HPDE6-E6E7 (cell line): Measurements from ENCODE around the gene AANAT.

ENCODE experiments used
- DNase-seq: peaks from one replicate; pipeline ENCODE4 v3.0.0; 2011; ENCODE audit warnings: missing footprints; ENCODE audit errors: extremely low spot score

Gene AANAT

DNA sequence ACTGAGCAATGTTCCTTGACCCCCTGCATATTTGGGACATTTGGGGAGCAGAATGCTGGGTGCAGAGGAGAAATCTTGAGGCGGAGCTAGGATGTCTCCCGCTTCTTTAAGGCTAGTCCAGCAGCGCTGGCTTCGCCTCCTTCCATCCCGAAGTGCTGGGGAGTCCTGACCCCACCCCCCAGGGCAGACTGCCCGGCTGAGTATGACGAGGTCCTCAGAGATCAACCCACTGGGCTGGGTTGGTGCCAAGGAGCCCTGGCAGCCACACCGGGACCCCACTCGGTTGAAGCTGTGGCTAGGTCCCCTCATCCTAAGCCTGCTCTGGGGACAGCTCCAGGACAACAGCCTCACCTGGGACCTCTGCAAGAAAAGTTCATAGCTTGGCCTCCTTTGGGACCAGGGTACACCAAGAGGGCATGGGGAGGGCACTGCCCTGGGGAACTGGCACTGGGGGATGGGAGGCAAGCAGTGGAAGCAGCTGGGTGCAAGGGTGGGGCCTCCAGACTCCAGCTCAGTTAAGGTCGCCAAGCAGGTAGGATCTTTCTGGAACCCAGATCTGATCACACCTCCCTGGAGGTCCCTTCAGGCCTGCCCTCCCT, 22.8 kb downstream of the AANAT start:
- DNase-seq, result no peak

DNA sequence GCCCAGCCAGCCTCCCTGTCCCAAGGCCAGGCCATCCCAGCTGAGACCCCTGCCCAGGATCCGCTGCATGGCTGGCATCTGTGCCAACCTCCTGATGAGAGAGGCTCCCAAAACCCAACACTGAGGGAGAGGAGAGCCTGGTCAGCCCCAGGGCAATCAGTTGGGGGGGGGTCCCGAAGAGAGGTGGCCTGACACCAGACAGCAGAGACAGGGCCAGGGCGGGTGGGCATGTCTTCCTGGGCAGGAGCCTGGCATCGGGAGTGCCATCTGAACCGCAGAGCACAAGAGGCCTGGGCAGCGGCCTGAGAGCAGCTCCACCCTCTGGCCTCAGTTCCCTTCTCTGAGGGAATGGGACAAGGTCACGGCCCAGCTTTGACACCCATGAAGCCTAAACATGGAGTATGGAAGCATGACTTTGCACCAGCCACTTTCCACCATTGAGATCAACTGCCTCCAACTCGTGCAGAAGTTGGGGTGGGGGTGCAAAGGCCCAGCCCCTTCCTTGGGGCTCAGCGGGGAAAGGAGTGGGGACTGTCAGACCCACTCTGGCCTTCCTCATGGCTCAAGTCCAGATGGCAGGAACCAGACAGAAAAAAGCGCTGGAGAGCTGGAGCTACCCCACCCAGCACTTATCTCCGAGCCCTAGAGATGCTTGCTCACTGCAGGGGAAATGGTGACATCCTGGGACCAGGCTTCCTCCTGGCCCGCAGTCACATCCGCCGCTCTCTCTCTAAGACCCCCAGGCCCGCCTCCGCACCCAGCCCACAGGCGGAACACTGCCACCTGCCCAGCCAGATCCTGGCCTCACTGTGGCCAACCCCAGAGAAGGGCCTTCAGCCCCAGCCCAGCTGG, 24.1 kb downstream of the AANAT start:
- DNase-seq, result no peak

DNA sequence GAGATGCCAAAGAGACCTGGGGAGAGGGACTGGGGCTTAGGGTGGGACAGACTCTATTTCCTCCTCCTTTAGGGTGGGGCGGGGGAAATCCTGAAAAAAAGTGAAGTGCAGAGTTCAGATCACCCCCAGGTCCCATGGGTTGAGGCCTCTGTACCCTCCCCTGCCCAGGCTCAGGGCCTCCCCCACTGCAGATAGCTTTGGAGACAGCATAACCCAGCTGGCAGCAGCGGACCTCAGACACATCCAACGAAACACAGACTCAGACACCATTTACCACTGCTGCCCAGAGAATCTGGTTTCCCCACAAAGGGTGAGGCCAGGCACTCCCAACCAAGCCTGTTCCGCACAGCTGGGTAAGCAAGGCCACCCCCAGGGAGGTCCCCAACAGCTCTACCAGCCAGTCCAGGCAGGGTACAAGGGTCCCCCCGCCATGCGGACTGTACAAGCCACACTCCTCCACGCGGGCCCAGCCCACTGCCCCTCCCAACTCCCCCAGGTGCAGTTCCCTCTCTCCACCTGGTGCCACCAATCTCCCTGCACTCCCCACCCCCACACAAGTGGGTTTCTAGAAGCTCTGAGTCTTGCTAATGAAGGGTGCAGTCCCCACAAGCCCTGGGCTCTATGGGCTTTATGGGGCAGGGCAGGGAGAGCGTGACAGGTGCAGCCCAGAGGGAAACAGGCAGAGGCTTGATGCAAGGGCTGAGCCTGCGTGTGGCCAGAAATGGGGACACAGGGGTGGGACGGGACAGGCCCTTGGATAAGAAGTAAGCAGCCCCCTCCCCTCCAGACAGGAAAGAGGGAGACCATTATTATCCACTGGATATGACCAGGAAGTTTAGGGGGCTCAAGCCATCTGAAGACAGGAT, 25.0 kb downstream of the AANAT start:
- no peak for DNase-seq

DNA sequence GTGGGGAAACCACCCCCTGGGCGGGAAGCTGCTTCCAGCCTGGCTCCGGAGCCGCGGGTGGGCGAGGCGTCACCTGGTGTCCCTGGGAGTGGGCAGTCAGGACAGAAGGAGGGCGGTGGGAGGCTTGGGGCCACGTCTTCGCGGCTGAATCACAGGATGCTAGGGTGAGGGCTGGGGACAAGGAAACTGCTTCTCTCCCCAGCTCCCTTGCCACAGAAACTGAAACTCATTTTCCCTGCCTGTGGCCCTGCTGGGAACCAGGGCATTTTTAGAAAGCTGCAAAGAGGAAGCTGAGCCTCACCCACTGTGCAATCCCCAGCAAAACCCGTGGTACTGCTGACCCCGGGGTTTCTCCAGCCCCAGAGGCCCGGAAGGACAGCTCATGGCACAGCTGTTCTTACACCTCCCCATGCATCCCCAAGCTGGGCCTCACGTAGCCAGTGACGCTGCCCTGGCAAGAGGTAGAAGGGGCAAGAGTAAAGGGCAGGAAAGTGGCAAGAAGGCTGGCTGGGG, 25.6 kb downstream of the AANAT start:
- DNase-seq, result peak; percentile 86

DNA sequence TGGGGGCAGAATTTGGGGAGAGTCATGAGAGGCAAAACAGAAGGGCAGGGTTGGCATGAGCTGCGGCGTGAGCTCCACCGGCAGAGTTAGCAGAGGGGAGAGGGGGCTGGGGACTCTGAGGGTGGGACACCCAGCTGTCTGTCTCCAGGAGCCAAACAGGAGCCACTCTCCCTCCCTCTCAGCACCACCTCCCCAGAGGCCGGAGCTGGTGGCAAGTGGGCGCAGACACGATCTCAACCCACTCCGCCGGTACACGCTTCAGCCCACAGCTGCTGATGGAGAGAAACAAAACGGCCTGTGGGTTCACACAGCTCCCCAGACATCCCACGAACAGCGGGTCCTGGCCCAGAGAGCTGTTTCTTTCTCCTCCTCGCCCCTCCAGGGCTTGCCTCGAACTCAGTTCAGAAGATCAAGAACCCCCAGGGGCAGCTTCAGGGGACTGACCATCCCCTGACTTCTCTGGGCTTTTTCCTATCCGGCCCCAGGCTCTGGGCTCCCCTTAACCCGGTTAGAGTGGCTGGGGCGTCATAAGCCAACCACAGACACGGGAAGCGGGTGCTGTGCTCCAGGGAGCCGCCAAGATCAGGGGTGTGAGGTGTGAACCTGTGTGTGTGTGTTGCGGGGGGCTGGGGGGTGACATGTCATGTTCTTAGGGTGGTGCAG, 26.2 kb downstream of the AANAT start:
- no peak for DNase-seq

DNA sequence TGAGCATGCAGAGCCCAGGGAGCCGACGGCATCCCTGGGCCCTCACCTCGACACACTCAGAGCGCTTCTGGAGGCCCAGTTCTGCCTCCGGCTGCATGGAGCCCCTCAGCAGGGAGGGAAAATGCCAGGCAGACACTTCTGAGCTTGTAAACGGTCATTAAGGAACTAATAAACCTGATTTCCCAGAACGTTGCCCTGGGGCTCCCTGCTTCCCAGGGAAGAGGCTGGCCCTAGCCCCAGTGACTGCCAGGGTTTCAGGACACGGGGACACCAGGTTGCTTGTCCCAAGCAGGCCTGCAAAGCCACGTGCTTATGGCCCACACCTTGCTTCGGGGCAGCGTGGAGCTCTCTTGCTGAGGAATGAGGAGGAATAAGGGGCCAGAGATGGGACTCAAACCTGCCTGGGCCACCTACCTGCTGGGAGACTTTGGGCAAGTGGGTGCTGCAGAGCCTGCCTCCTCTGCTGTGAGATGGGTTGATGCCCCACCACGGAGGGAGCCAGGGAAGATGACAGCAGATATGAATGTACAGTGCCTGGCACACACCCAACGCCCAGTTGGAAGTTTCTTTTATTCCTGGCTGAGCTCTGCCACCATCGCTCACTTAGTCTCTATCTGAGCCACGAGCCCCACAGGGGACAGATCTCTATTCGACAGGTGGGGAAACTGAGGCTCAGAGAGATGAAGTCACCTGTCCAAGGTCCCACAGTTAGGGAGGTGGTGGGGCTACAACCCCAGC, 28.4 kb downstream of the AANAT start:
- DNase-seq, result no peak

DNA sequence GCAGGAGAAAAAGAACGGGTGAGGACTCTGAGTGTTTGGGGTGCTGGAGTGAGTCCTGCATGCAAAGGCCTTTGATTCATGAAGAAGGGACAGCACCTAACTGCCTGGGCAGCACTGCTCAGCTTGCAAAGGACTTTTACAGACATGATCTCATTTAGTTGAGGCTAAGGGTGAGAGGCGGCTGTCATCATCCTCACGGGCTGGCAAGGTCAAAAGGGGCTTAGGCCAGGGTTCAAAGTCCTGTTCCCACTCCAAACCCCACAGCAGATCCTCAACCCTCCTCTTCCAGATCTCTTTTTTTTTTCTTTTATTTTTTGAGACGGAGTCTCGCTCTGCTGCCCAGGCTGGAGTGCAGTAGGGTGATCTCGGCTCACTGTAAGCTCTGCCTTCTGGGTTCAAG, 29.1 kb downstream of the AANAT start:
- no peak for DNase-seq

DNA sequence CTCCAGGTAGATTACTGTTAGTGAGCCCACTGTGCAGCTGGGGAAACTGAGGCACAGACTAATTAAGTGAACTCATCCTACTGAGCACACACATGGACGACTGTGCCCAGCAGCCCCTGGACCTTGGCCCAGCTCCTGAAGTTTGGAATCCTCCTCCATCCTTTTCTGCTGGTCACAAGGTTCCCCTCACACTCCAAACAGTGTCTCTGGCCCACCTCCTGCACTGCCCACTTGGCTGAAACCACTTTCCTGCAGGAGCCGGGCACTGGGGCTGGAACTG, 30.2 kb downstream of the AANAT start:
- no peak for DNase-seq

DNA sequence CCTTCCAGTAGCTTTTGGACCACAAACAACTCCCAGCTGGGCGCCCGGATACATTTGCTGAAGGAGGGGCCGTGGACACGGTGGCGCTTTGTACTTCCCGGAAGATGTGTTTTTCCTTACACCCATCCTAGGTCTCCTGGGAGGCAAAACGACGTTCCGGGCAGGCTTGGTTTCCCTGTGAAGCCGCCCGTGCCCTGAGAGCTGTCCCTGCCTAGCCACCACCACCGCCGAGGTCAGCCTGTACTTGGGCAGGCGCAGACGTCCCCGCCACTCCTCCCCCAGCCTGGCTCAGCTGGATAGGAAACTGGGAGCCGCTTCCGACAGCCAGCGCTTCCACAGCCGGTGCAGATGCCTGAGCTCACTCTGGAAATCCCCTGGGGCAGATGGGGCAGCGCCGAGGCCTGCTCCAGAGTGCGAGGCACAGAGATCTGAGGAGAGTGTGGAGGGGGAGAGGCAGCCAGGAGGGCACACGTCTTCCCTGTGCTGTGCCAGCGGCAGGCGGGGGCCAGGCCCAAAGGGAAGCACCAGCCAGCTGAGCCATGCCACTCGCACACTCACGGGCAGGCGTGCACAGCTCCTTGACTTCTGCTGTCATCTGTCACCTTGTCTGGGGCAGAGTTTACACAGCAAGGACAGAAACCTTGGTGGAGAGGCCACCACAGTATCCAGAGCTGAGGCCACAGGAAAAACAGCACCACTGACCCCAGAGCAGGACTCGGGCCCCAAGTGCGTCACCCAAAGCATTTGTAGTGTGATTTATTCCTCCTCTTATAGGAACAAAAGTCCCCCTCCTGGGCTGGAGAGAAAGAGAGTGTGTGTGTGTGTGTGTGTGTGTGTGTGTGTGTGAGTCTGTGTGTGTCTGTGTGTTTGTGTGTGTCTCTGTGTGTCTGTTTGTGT, 30.8 kb downstream of the AANAT start:
- DNase-seq, result peak; percentile 83

DNA sequence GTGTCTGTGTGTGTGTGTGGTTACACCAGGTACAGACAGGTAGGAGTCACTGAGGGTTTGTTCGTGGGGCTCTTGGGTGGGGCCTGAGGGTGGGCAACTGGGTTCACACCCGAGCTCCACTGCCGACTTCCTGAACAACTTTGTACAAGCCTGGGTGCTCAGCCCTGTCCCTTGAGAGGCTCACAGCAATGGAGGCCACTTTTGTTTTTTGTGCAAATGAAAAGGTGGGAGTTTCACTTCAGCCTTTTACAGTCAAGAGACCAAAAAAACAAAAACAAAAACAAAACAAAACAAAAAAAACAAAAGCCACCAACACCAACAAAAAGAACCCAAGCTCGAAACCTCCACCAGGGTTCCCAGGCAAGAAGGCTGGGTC, 31.5 kb downstream of the AANAT start:
- DNase-seq, result no peak

DNA sequence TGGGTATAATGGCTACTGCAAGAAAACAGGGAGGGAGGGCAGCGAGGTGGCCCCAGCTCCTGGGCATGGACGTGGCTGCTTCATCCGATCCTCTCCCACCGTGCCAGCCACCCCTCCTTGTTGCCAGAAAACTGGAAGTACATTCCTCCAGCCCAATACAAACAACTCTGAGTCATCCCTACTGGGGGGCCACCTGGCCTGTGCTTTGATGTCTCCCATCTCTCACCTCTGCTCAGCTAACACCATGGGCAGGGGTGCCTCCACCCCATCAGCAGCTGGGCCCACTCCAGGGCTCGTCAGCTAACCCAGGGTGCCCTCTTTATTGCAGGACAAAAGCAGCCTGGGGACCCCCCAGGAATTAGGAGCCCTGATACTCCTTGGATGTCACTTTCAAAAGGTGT, 31.9 kb downstream of the AANAT start:
- no peak for DNase-seq

DNA sequence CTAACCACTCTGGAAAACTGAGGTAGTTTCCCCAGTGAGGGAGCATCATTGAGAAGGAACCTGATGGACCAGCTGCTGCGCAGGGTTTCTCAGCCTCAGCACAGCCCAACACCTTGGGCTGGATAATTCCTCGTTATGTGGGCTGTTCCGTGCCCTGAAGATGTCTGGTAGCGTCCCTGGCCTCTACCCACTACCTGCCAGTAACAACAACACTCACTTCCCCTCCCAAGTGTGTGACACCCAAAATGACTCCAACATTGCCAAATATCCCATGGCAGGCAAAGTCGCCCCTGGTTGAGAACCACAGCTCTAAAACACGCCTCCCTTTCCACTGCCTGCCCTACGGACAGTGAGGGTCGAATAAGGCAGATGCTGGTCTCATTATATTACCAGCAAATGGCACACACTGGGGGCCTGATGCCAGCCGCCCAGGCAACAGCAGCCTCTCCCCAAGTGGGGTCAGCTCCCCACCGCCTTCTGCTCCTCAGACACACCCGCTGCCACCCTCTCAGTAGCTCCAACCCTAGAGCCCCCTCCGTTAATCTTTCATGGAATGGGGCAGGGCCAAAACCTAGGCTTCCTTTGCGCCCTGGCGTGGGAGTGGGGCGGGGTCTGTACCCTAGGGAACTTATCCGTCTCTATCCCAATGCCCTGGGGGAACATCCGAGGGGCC, 32.8 kb downstream of the AANAT start:
- DNase-seq, result no peak

DNA sequence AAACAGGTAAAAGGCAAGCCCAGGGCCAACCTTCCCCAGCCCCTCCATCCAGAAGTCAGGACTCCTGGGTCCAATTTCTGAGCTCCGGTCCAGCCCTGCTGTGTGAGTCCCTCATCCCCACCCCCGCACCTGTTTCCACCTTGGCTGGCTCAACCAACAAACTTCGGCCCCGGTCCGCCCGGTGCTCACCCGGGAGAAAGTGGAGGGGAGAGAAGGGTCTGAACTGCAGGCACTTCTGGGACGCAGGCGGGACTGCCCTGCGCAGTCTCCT, 33.3 kb downstream of the AANAT start:
- no peak for DNase-seq

DNA sequence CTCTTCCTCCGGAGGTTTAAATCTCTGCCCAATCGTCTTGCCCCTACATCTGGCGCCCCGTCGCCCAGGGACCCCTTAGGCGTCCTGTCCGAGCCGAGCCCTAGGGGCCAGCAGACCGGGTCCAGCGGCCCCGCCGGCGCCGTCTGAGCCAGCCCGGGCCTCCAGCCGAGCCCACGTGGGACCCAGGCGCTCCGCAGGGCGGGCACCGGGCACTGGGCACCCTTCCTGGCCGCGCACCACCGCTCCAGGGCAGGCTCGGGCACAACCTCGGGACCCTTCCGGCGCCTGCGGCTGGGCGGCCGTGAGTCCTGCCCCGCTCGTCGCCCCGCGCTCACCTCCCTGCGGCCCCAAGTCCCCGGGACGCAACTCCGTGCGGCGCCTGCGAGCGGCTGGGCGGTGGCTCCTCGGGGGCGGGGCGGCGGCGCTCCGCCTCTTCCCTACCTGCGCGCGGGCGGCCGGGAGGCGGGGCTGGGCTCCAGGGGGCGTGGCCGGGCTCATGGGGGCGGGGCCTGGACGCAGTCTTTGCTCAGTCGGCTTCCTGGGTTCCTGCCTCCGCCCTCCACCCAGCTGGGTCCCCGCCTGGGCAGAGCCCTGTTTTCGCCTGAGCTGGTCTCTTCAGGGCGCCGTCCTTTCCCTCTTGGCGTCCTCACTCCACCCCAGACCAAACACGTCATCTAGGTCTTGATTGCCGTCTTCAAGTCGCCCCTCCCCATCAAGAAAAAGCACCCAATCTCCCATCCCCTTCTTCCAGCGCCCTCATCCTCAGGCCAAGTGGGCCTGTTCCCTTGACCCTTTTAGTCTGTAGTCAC, 33.8 kb downstream of the AANAT start, which contains the start of gene RHBDF2:
TSS of gene RHBDF2 (minus strand) at position 406 of the 809 bp plus-strand sequence. CDS start 19,899 bp downstream, outside the sequence.
- DNase-seq, result peak; percentile 89

DNA sequence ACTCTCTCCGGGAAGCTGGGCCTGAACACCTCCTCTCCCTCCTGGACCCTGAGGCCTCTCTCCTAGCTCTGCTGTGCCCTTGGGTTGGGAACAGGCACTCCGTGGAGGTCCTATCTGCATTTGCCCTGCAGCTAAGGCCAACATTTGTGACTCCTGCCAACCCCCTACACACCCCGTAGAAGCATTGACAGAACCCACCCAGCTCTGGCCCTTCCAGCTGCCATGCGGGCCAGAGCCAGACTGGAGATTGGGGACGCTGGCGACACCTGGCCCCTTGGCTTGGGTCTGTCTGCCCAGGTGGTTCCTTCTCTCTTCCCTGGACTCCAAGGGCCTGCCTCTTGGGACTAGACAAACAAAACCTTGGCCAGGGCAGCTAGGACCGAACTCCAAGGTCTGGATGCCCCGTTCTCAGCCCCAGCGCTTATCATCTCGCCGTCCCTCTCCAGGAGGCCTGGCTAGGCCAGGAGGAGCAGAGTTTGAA, 34.5 kb downstream of the AANAT start:
- no peak for DNase-seq

DNA sequence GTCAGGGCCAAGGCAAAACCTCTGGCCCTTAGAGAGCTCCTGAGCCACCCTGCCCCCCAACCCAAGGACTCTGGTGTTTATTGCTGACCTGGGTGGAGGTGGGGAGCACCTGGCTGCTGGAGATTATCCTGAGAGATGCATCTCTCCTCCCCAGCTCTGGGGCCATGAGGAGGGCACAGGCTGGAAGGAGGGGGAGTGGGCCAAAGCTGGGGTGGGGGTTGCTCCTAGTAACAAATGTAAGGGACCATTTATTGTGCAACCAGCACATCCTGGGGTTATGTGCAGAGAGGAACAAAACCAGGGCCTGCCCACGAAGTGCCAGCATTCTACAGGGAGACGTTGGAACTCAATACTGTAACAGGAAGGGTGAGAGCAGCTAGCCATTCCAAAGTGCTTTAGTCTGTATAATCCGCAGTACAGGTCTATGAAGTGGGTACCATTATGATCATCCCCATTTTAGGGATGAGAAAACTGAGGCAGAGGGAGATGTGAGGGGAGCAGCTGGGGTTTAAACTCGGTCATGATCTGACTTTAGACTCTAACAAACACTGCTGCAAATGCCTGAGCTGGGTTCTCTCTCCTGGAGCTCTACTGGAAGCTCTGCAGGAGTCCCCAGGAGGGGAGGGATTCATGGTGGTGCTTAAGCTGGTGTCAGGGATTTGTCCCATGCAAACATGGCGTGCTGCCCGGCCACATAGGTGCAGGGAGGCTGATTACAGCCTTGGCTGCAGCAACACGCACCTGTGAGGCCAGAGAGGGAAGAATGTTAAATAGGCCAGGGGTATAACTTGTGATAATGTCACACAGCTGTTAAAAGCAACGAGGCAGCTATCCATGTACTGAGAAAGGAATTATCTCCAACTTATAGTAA, 35.2 kb downstream of the AANAT start:
- no peak for DNase-seq

DNA sequence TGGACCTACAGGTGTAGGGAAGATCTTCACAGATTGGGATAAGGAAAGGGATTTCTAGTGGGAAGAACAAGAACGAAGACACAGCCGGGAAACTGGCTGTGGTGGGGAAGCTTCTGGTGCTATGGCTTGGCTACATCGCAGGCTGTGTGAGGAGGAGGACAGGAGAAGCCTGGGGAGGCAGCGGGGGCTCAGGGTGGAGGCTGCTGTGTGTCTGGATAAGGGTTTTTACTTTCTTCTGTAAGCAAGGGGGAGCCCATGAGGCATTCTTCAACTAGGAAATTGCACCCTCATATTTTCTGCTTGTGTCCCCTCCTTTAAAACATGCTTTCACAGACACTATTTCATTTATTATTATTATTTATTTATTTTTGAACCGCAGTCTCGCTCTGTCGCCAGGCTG, 36.7 kb downstream of the AANAT start:
- no peak for DNase-seq
